IPS DF 19.7 (cell line): Measurements from ENCODE around the gene EPHB2.
"Not testable (repeated sequence)": the region's sequence is repeated elsewhere in the genome, so short reads cannot be mapped to it uniquely, and the experiment has no call there.

Experiments
- DNase-seq: peaks from one replicate; pipeline ENCODE4 v3.0.0-alpha.2; 2013; ENCODE audit warnings: low read depth, low spot score

EPHB2 gene

GRCh38 chr1:22944346-22945055 is 233.9 kb downstream of the EPHB2 start:
- no peak for DNase-seq

DNA sequence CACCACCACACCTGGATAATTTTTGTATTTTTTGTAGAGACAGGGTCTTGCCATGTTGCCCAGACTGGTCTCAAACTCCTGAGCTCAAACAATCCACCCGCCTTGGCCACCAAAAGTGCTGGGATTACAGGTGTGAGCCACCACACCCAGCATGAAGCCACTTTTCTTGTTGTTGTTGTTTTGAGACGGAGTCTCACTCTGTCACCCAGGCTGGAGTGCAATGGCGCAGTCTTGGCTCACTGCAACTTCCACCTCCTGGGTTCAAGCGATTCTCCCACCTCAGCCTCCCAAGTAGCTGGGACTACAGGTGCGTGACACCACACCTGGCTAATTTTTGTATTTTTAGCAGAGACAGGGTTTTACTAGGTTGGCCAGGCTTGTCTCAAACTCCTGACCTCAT is 234.5 kb downstream of the EPHB2 start:
- DNase-seq = not testable (repeated sequence)

GRCh38 chr1:22949822-22950331 is 239.2 kb downstream of the EPHB2 start:
- no peak for DNase-seq

DNA sequence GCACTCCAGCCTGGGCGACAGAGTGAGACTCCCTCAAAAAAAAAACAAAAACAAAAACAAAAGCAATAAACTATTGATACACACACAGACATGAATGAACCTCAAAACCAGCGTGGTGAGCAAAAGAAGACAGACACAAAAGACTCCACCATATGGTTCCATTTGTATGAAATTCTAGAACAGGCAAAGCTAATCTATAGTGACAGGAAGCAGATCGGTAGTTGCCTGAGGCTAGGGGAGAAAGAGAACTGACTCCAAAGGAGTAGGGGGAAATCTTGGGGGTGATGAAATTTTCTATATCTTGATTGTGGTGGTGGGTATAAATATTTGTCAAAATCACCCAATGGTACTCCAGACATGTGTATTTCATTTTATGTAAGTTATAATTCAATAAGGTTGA is 241.2 kb downstream of the EPHB2 start:
- no peak for DNase-seq

- no peak for DNase-seq
Measured at GRCh38 chr1:22952694-22953056, 242.0 kb downstream of the EPHB2 start.

DNA sequence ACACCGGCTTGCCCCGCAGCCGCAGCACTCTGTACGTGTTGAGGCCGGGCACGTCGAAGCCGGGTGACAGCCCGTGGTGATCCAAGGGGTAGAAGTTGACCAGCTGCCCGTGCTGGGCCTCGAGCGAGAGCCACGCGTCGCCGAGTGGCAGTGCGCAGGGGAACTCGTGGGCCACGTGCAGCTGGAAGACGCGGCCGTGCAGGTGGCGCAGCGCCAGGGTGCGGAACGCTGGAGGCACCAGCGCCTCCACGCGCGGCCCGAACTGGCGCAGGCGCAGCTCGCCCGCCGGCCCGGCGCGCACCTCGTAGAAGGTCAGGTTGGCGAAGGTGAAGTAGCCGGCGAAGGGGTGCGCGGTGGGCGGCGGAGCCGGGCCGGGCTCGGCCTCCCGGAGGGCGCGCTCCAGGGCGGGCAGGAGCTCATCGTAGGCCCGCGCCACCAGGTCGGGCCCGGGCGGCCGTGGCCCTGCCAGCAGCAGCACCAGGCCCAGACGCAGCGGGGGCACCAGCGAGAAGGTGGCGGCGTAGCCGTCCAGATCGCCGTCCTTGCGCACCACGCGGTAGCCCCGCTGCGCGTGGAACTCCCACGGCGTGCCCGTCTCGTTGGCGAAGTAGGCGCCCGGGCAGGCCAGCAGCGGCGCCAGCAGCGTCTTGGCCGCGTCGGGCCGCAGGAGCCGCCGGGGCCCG is 242.6 kb downstream of the EPHB2 start:
- DNase-seq = no peak

- no peak for DNase-seq
Measured at GRCh38 chr1:22953740-22954141, 243.1 kb downstream of the EPHB2 start.

- DNase-seq = no peak
Measured at GRCh38 chr1:22955146-22955545, 244.5 kb downstream of the EPHB2 start.

GRCh38 chr1:22957066-22957465 is 246.4 kb downstream of the EPHB2 start:
- DNase-seq = no peak

DNA sequence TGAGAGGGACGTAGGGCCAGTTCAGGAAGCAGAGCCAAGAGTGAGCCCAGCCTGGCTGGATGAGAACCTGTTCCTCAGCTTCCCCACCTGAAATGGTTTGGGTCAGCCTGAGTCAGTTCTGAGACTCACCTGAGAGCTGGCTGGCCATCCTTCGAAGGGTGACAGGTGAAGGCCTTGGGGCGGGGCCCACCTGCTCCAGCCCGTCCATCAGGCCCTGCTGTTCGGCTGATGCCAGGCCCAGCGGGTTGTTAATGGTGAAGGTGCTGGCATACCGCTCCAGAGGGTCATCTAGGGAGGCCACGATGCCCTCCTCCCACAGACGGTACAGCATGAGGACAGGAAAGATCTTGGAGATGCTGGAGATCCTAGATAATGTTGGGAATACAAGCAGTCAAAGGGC is 247.9 kb downstream of the EPHB2 start:
- no peak for DNase-seq

GRCh38 chr1:22959545-22960360 is 249.1 kb downstream of the EPHB2 start:
- no peak for DNase-seq

- no peak for DNase-seq
Measured at GRCh38 chr1:22962558-22962957, 251.9 kb downstream of the EPHB2 start.

DNA sequence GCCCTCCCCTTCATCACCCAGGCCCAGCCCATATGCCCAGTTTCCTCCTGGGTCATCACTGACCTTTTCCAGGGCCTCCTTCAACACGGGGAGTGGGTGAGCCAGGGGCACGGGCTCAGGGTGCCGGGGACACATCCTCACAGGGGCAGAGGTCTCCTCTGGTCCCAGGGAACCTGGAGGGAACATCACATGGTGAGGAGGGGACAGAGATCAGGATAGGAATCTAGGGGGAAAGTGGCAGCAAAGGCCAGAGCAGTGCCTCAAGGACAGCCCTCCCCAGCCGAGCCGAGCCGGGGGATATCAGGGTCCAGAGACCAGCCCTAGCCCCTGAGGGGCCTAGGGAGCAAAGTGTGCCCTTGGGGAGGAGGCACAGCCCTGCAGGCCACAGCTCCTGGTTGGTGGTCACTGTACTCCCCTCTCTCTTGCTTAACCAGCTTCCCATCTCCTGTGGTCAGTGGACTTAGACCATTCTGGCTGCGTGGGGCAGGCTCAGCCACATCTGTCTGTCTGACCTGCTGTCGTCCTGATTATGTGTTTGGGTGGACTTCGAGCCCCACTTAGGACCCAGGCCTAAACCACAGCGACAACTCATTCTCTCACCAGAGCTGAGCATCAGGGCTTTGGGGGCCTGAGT is 252.5 kb downstream of the EPHB2 start:
- no peak for DNase-seq

DNA sequence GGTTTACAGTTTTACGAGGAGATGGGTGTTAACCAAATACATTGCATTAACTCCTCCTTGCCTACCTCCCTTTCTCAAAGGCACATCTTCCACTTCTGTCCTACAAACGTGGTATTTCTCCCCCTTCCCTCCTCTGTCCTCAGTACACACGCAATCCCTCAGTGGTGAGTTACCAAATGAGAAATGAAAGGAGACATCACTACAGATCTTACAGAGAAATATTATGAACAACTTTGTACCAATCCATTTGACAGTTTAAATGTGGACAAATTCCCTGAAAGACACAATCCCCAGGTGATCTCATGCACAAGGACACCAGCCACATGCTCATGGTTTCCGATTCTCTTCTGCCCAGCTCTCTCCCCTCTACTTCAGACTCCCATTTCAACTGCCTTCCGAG is 255.7 kb downstream of the EPHB2 start:
- no peak for DNase-seq

DNA sequence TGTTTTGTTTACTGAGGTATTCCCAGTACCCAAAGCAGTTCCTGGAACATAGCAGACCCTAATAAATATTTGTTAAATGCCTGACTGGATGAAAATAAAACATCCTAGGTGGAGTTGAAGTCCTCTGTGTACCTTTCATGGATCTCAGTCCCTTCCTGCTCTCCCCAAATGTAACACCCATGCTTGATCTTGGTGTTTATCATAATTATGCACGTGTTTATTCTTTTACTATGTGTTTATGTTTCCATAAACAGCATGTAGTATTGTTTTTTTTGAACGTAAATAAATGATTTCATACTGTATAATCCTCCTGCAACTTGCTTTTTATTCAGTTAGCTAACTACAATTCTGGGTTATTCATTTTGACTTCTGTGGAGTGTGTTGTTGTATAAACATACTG is 257.2 kb downstream of the EPHB2 start:
- DNase-seq = no peak

- DNase-seq = no peak
Measured at GRCh38 chr1:22969304-22969709, 258.7 kb downstream of the EPHB2 start.

DNA sequence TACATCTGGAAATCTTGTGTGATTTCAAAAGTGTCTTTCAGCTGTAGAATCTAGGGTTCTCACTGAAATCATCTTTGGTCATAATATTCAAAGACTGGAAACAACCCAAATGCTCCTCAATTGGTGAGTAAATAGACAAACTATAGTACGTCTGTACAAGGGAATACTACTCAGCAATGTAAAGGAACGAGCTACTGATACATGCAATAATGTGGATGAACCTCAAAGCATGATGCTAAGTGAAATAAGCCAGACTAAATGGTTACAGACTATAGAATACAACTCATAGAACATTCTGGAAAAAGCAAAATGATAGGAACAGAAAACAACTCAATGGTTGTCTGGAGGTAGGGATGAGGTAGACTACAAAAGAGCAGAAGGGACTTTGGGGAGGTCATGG is 259.5 kb downstream of the EPHB2 start:
- no peak for DNase-seq
